Gastroesophageal sphincter (tissue), 4 donors: ENCODE measurements around the gene GMNC. TPM values are rescaled to one million over a fixed set of nuclear protein-coding genes. Genes with fewer than 3 reads are reported as not detected.

ENCODE experiments used
- ATAC-seq: fragments of 150-250 bp; one replicate; pipeline ENCODE4 v1.9.1; 2016; ENCODE audit warnings: mild to moderate bottlenecking, moderate library complexity
- H3K27ac ChIP-seq, 4 donors: fragments of 200-600 bp; sonication (generic) in 3 of 4; 1 replicate in 3 of 4; 2 replicates in 1 of 4; pipeline ENCODE4 v1.5.1; 2016 to 2019
- H3K27me3 ChIP-seq: fragments of 200-600 bp; sonication (generic); one replicate; pipeline ENCODE4 v1.5.1; 2019
- H3K36me3 ChIP-seq, 2 donors: fragments of 200-600 bp; sonication (generic); one replicate each; pipeline ENCODE4 v1.5.1; 2019; ENCODE audit warnings: control low read depth in 1 of 2
- H3K4me1 ChIP-seq, 3 donors: fragments of 200-600 bp; sonication (generic); 1 replicate in 2 of 3; 2 replicates in 1 of 3; pipeline ENCODE4 v1.5.1; 2016 to 2019; ENCODE audit warnings: control low read depth in 2 of 3
- H3K4me3 ChIP-seq, 2 donors: fragments of 200-600 bp; sonication (generic); one replicate each; pipeline ENCODE4 v1.5.1; 2019; ENCODE audit warnings: mild to moderate bottlenecking in 1 of 2, moderate library complexity in 1 of 2
- H3K9me3 ChIP-seq, 3 donors: fragments of 200-600 bp; sonication (generic); one replicate each; pipeline ENCODE4 v1.5.1; 2017 to 2019; ENCODE audit warnings: control low read depth in 2 of 3
- CTCF ChIP-seq, 4 experiments: fragments of 200-600 bp in 2 of 4; fragments of 450-650 bp in 2 of 4; sonication (generic) in 1 of 4; IDR thresholded peaks; one replicate each; pipeline ENCODE4 v1.5.1; 2017 to 2019; ENCODE audit warnings: antibody characterized with exemption in 4 of 4, mild to moderate bottlenecking in 2 of 4, moderate library complexity in 2 of 4
- EP300 ChIP-seq: sonication (generic); formaldehyde crosslinking; IDR thresholded peaks from one replicate; pipeline ENCODE4 v1.6.1; 2017; ENCODE audit warnings: antibody characterized with exemption, mild to moderate bottlenecking
- POLR2A ChIP-seq, 2 donors: fragments of 450-650 bp; IDR thresholded peaks; one replicate each; pipeline ENCODE4 v1.6.1; 2017; ENCODE audit warnings: antibody characterized with exemption in 2 of 2, mild to moderate bottlenecking in 2 of 2, moderate library complexity in 1 of 2
- POLR2AphosphoS5 ChIP-seq: sonication (generic); formaldehyde crosslinking; IDR thresholded peaks from one replicate; pipeline ENCODE4 v1.6.1; 2017; ENCODE audit warnings: antibody characterized with exemption
- WGBS, 2 donors: methylation state at CpG; one replicate each; pipeline ENCODE4 v1.1.5; 2018; ENCODE audit warnings: low coverage in 1 of 2; 5-methylcytosine and 5-hydroxymethylcytosine counted together
- total RNA-seq, 4 donors: library from RNA; depleted of rRNA; stranded (reverse); fragments of >200 nt; gene quantifications; one replicate each; pipeline ENCODE4 v1.1.0, GENCODE V29; 2016

Gene GMNC
- total RNA-seq: not detected

- Histone ChIP-seq H3K9me3 (no peaks in the 10 kb centered on the region), H3K4me3 (peak within 1 kb of the TSS; percentile 57 to 79), H3K36me3 (no peaks in the 10 kb centered on the region), H3K27ac (peak within 1 kb of the TSS; percentile 63 to 92 (median 88)), H3K4me1 (peaks cover 0 to 11% (median 0%) of the 10 kb centered on the region in 3 donors), H3K27me3 (no peaks in the 10 kb centered on the region)
- WGBS, 2 donors: 3 to 5% methylated on average over 8 to 16 of the region's 58 CpGs
- peak; percentile 46 to 47 for TF ChIP-seq POLR2A (IDR thresholded peaks at IDR 0.05)
- TF ChIP-seq EP300: no peak
- TF ChIP-seq CTCF (IDR thresholded peaks at IDR 0.05): no peak
- peak; percentile 66 for TF ChIP-seq POLR2AphosphoS5
- ATAC-seq: peak; percentile 99
These were observed at the start of gene GMNC for GRCh38 chr3:190862209-190863118. Gene GMNC, minus strand, starts transcription at chr3:190862694. Its CDS starts 79 bp downstream, at chr3:190862615.

- TF ChIP-seq POLR2A (IDR thresholded peaks at IDR 0.05) (no peak), EP300 (no peak), POLR2AphosphoS5 (no peak), CTCF (IDR thresholded peaks at IDR 0.05) (no peak)
- H3K27me3 ChIP-seq: no peaks in the 10 kb centered on the region
- no peaks in the 10 kb centered on the region for H3K36me3 ChIP-seq
- H3K4me1 ChIP-seq: no peaks in the 10 kb centered on the region
- H3K27ac ChIP-seq: no peak overlapping the region
- no peak for ATAC-seq
- WGBS, 2 donors: 54 to 56% methylated on average over 4 of the region's 4 CpGs
- no peak overlapping the region for H3K4me3 ChIP-seq
- H3K9me3 ChIP-seq: no peaks in the 10 kb centered on the region
These were observed 48.9 kb upstream of the GMNC start for GRCh38 chr3:190911382-190911781.

GRCh38 chr3:190909908-190910307 lies 47.4 kb upstream of the GMNC start:
- Histone ChIP-seq H3K36me3 (no peaks in the 10 kb centered on the region), H3K27ac (no peak overlapping the region), H3K4me3 (no peak overlapping the region), H3K4me1 (no peaks in the 10 kb centered on the region), H3K27me3 (no peaks in the 10 kb centered on the region), H3K9me3 (no peaks in the 10 kb centered on the region)
- 80 to 83% methylated on average over 9 of the region's 9 CpGs for WGBS, 2 donors
- TF ChIP-seq POLR2AphosphoS5 (no peak), POLR2A (IDR thresholded peaks at IDR 0.05) (no peak)
- ATAC-seq: no peak

- 33 to 38% methylated on average over 1 of the region's 1 CpG for WGBS, 2 donors
- no peaks in the 10 kb centered on the region for H3K36me3 ChIP-seq
- TF ChIP-seq CTCF (IDR thresholded peaks at IDR 0.05) (no peak), EP300 (no peak), POLR2A (IDR thresholded peaks at IDR 0.05) (no peak), POLR2AphosphoS5 (no peak)
- no peaks in the 10 kb centered on the region for H3K27me3 ChIP-seq
- no peak overlapping the region for H3K27ac ChIP-seq
- H3K9me3 ChIP-seq: no peaks in the 10 kb centered on the region
- H3K4me1 ChIP-seq: no peaks in the 10 kb centered on the region
- no peak overlapping the region for H3K4me3 ChIP-seq
- ATAC-seq: no peak
These were observed 40.7 kb upstream of the GMNC start for GRCh38 chr3:190903156-190903555.

GRCh38 chr3:190902292-190902691 lies 39.8 kb upstream of the GMNC start:
- Histone ChIP-seq H3K9me3 (peaks cover 0 to 3% (median 0%) of the 10 kb centered on the region in 3 donors), H3K36me3 (no peaks in the 10 kb centered on the region), H3K4me1 (no peaks in the 10 kb centered on the region), H3K27me3 (no peaks in the 10 kb centered on the region), H3K27ac (no peak overlapping the region), H3K4me3 (no peak overlapping the region)
- 42 to 63% methylated on average over 2 of the region's 2 CpGs for WGBS, 2 donors
- no peak for ATAC-seq
- TF ChIP-seq EP300 (no peak), CTCF (IDR thresholded peaks at IDR 0.05) (no peak), POLR2A (IDR thresholded peaks at IDR 0.05) (no peak), POLR2AphosphoS5 (no peak)
